K562 (cell line): ENCODE measurements around the gene PYGO2. TPM values are rescaled to one million over a fixed set of nuclear protein-coding genes. Genes with fewer than 3 reads are reported as not detected.

ENCODE experiments used
- ATAC-seq: fragments of 200-7000 bp; cut with Tn5 transposase; 3 replicates; pipeline ENCODE4 v1.9.1; 2020; ENCODE audit warnings: moderate library complexity
- BruUV-seq: library from RNA; stranded (reverse); fragments of 400-500 nt; replicated peaks from 2 replicates; lab custom pipeline; 2021; lab: Mats Ljungman, UMichigan
- CTCF ChIA-PET: fragments of 300-600 bp; formaldehyde crosslinking; extraction: SDS; loops from one replicate; lab custom pipeline; 2021; ENCODE audit warnings: low intra/inter-chr PET ratio; lab: Yijun Ruan, JAX
- POLR2A ChIA-PET: fragments of 300-600, 350-650 bp; sonication (Branson Sonifier 250); formaldehyde crosslinking; extraction: SDS; loops from one replicate; lab custom pipeline; 2021; ENCODE audit warnings: antibody characterized with exemption, inconsistent platforms; lab: Yijun Ruan, JAX
- DNase-seq, 4 experiments: peaks; one replicate each; pipeline versions ENCODE4 v3.0.0 to v3.0.0-alpha.2; 2011 to 2018; ENCODE audit warnings: low spot score in 3 of 4, mixed read lengths in 3 of 4; ENCODE audit errors: extremely low read depth in 1 of 4
- FAIRE-seq: peaks from 2 replicates; lab custom pipeline; 2011; peaks lifted over from hg19 to GRCh38; lab: Jason Lieb, UNC
- H2AFZ ChIP-seq: 2 replicates; pipeline ENCODE4 v1.6.0; 2011; ENCODE audit warnings: low read depth, low read length, control low read depth, inconsistent platforms
- H3K27ac ChIP-seq: fragments of 200-600 bp; 3 replicates; pipeline ENCODE4 v1.8.0; 2011; ENCODE audit warnings: low read depth, mild to moderate bottlenecking, control low read depth, inconsistent platforms, low read length, moderate library complexity, mixed read lengths; ENCODE audit errors: extremely low read depth
- H3K27me3 ChIP-seq, 2 experiments: fragments of 300-600 bp in 1 of 2; 2 replicates in 1 of 2; 3 replicates in 1 of 2; pipeline versions ENCODE4 v1.6.0 to v1.8.0; 2011; ENCODE audit warnings: inconsistent platforms in 2 of 2, low read length in 2 of 2, mild to moderate bottlenecking in 1 of 2, mixed read lengths in 1 of 2, moderate library complexity in 1 of 2; ENCODE audit not compliant: control insufficient read depth in 2 of 2, insufficient read depth in 2 of 2
- H3K36me3 ChIP-seq: fragments of 300-600 bp; 3 replicates; pipeline ENCODE4 v1.8.0; 2011; ENCODE audit warnings: mild to moderate bottlenecking, low read length, inconsistent platforms; ENCODE audit not compliant: control insufficient read depth, insufficient read depth
- H3K4me1 ChIP-seq, 2 experiments: fragments of 200-600 bp in 1 of 2; replicated peaks in 1 of 2; 2 replicates in 1 of 2; 3 replicates in 1 of 2; pipeline versions ENCODE4 v1.5.1 to v1.8.0; 2011; ENCODE audit warnings: inconsistent platforms in 2 of 2, low read length in 2 of 2, mild to moderate bottlenecking in 1 of 2, mixed read lengths in 1 of 2, moderate library complexity in 1 of 2; ENCODE audit not compliant: control insufficient read depth in 2 of 2, insufficient read depth in 2 of 2
- H3K4me2 ChIP-seq: 2 replicates; pipeline ENCODE4 v1.6.1; 2011; ENCODE audit warnings: low read length, control low read depth, inconsistent platforms, mixed read lengths; ENCODE audit not compliant: insufficient read depth
- H3K4me3 ChIP-seq: fragments of 200-600 bp; sonication (generic), shearing (Covaris generic); 2 replicates; pipeline ENCODE4 v1.5.1; 2016; ENCODE audit warnings: control low read depth, inconsistent platforms
- H3K79me2 ChIP-seq: fragments of 200-600 bp; 3 replicates; pipeline ENCODE4 v1.8.0; 2011; ENCODE audit warnings: low read length, inconsistent platforms; ENCODE audit not compliant: control insufficient read depth, insufficient read depth
- H3K9ac ChIP-seq, 2 experiments: 2 replicates each; pipeline versions ENCODE4 v1.6.0 to v1.6.1; 2011; ENCODE audit warnings: low read depth in 2 of 2, low read length in 2 of 2, control low read depth in 1 of 2, inconsistent platforms in 1 of 2, mild to moderate bottlenecking in 1 of 2, mixed read lengths in 1 of 2; ENCODE audit not compliant: insufficient read depth in 1 of 2
- H3K9me1 ChIP-seq: one replicate; pipeline ENCODE4 v1.6.0; 2011; ENCODE audit warnings: inconsistent platforms, mild to moderate bottlenecking, low read length, moderate library complexity; ENCODE audit not compliant: control insufficient read depth, insufficient read depth
- H3K9me3 ChIP-seq: replicated peaks from 2 replicates; pipeline ENCODE4 v1.5.1; 2011; ENCODE audit warnings: low read depth, low read length, inconsistent platforms; ENCODE audit not compliant: control insufficient read depth, insufficient read depth
- H4K20me1 ChIP-seq: replicated peaks from 2 replicates; pipeline ENCODE4 v1.6.1; 2011; ENCODE audit warnings: low read length, inconsistent platforms, mixed read lengths; ENCODE audit not compliant: control insufficient read depth, insufficient read depth
- WGBS: fragments of 100-300 bp; shearing (Covaris generic); methylation state at CpG from one replicate; pipeline ENCODE4 v1.1.6; 2016; ENCODE audit warnings: low coverage, mixed read lengths; ENCODE audit not compliant: insufficient coverage; ENCODE audit errors: missing lambda C conversion rate; 5-methylcytosine and 5-hydroxymethylcytosine counted together
- in situ Hi-C: fragments of 300-500 bp; cut with MboI; formaldehyde crosslinking; loops from 4 replicates; pipeline ENCODE4 v1.15.0; 2018; ENCODE audit warnings: inconsistent platforms, mixed read lengths
- intact Hi-C: fragments of 100-400 bp; cut with micrococcal nuclease; formaldehyde crosslinking; loops from 2 replicates; pipeline ENCODE4 v1.14.2; 2022
- polyA plus RNA-seq, 8 experiments: library from polyadenylated mRNA; depleted of rRNA in 4 of 8; stranded (reverse) in 5 of 8; unstranded in 3 of 8; fragments of >200 nt; fragmentation: Nextera tagmentation in 2 of 8; fragmentation: Illumina TruSeq in 1 of 8; extraction: Ambion mirVana in 2 of 8; extraction: Trizol in 1 of 8; gene quantifications; 2 replicates each; pipeline versions ENCODE4 v1.2.1 to v1.2.3, GENCODE V29; 2011 to 2014; ENCODE audit warnings: inconsistent platforms in 1 of 8, missing spikeins in 1 of 8
- total RNA-seq, 7 experiments: library from RNA; depleted of rRNA in 6 of 7; stranded (reverse); fragments of >200 nt in 6 of 7; fragmentation: Illumina TruSeq in 2 of 7; extraction: Trizol in 2 of 7; gene quantifications; 2 replicates each; pipeline versions ENCODE4 v1.2.1 to v1.2.3, GENCODE V29; 2011 to 2021; ENCODE audit warnings: low replicate concordance in 1 of 7
- TF ChIP-seq, protein P1 (sequence below): sonication (generic); formaldehyde crosslinking; IDR thresholded peaks from 2 replicates; pipeline ENCODE4 v1.9.0; 2022; ENCODE audit warnings: mild to moderate bottlenecking, missing genetic modification reagents

Gene PYGO2
- total and polyA plus RNA-seq, 9 of the 15 experiments (the other 6 are each of a cell fraction or from before 2014, with no cell fraction given): 8.3 to 36.2 (median 18.2) TPM

DNA sequence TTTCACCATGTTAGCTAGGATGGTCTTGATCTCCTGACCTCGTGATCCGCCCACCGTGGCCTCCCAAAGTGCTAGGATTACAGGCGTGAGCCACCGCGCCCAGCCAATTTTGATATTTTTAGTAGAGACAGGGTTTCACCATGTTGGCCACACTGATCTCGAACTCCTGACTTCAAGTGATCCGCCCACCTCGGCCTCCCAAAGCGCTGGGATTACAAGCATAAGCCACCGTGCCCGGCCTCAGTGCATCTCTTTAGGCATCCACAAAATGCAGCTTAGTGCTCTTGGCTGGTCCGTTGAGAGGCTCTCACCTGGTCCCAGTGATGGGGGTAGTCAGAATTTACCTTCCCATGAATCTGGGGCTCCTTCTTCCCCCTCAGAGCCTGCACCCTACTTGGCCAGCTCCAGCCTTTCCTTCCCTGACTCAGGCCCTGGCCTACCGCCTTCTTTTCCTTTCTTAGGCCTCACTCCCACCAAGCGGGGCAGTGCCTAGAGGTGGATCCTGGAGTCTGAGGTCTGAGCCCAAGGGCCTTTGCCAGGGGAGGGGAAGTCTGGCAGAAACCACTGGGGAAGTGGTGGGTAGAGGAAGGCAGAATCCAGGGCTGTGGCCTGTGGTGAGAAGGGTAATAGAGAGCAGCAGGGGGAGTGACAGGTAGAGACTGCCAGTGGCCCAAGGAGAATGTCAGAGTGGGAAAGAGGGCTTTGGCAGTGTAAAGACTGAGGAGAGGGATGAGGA lies 35.6 kb upstream of the PYGO2 start:
- WGBS: 86% methylated on average over 15 of the region's 15 CpGs
- Histone ChIP-seq H3K4me3 (no peak overlapping the region), H3K4me2 (no peak overlapping the region), H3K27ac (no peak overlapping the region), H4K20me1 (no peaks in the 10 kb centered on the region), H3K9me1 (peaks cover 6% of the 10 kb centered on the region), H3K27me3 (no peaks in the 10 kb centered on the region), H2AFZ (no peak overlapping the region), H3K9ac (peak overlapping the region in 1 of 2 experiments; percentile 74; a peak in 1 of 4 replicates), H3K9me3 (no peaks in the 10 kb centered on the region), H3K79me2 (peaks cover 7% of the 10 kb centered on the region; the same call in 2 of the 3 replicates), H3K36me3 (peaks cover 10% of the 10 kb centered on the region; the same call in 2 of the 3 replicates), H3K4me1 (peaks cover 48 to 65% of the 10 kb centered on the region in 2 experiments)
- BruUV-seq: no TSS peak
- CTCF ChIA-PET: interaction anchor here (1.0 to 1.1 kb wide), 2 partner anchors 35 kb away, joined by 3 read pairs; partner anchors contain the start of gene PYGO2
- intact Hi-C loops: no loop called here
- DNase-seq (no peak), FAIRE-seq (no peak), ATAC-seq (no peak)
- TF ChIP-seq, protein P1, sequence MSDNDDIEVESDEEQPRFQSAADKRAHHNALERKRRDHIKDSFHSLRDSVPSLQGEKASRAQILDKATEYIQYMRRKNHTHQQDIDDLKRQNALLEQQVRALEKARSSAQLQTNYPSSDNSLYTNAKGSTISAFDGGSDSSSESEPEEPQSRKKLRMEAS (CRISPR knock-in tag): no peak
- POLR2A ChIA-PET: interaction anchor here (0.6 to 8.2 kb wide), 5 partner anchors 10 to 61 kb away, joined by 3 to 80 read pairs (median 3); partner anchors contain the start of genes CKS1B, FLAD1, PBXIP1 and PMVK
- in situ Hi-C loops: no loop called here
